ENCODE results near the gene S100G.

Gene S100G

DNA sequence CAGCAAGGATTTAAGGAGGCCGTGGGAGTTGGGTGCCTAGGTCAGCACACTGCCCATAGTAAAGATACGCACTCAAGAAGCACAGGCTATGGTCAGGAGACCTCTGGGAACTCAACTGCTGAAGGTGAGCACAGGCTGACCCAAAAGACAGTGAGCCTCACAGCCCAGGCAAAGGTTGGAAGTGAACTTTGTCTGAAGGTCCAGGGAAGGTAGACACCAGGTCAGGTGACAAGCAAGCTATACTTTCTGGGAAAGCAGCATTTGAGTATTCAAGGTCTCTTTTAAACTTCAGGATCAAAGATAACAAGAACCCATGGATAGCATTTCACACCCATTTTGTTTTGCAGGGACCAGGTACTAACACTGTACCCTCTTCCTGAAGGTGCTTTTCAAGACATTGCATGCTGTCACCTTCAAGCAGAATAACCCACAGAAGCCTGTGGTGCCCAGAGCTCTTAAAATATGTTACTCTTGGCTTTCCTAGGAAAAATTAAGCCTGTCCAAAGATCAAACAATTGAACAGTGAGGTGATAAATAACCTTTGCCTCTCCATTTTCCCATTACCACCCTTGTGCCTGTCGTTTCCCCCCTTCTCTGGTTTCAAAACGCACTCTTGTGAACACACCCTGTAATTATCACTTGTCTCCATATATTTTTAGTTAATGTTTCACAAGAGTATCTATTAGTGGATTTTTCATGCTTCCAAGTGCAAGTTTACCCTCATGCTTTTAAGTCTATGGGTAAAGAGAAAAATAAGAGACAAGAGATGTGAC is 3.4 kb upstream of the S100G start:
- ChIA-PET POLR2A (no interaction called here), CTCF (no interaction called here)
- DNase-seq (ENCODE audit: extremely low spot score) = no peak
- TF ChIP-seq, protein P1, sequence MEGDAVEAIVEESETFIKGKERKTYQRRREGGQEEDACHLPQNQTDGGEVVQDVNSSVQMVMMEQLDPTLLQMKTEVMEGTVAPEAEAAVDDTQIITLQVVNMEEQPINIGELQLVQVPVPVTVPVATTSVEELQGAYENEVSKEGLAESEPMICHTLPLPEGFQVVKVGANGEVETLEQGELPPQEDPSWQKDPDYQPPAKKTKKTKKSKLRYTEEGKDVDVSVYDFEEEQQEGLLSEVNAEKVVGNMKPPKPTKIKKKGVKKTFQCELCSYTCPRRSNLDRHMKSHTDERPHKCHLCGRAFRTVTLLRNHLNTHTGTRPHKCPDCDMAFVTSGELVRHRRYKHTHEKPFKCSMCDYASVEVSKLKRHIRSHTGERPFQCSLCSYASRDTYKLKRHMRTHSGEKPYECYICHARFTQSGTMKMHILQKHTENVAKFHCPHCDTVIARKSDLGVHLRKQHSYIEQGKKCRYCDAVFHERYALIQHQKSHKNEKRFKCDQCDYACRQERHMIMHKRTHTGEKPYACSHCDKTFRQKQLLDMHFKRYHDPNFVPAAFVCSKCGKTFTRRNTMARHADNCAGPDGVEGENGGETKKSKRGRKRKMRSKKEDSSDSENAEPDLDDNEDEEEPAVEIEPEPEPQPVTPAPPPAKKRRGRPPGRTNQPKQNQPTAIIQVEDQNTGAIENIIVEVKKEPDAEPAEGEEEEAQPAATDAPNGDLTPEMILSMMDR (IDR thresholded peaks at IDR 0.05; ENCODE audit: control extremely low read depth, extremely low read depth, low read depth, missing control alignments) = no peak

DNA sequence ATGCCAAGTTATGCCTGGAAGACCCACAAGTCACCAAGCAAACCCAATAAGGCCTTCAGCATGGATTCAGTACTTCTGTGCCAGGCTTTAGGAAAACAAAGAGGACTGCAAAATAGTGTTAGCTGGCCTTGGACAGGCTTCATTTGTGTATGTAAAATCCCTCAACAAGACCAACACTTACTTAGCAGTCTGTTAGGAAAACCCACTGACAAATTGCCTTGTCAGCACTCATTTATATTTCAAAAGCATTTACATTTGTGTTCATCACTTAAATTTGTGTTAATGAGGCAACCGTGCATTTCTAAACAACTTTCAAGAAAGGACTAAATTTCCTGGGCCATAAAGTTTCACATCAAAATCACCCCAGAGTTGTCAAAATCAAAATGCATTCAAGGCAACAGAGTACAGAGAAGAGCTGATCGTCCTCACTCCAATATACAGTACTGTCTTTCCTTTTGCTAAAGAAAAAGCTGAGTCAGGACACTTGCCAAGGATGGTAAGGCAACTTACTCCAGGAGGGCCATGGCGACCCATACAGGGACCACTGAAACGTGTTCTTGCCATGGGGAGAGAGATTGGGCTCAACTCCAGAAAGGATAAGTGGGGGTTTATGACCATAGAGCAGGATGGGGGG is 1.6 kb downstream of the S100G start:
- no peak for DNase-seq (ENCODE audit: extremely low spot score)
- POLR2A ChIA-PET = no interaction called here
- TF ChIP-seq, protein P1 (IDR thresholded peaks at IDR 0.05; ENCODE audit: control extremely low read depth, extremely low read depth, low read depth, missing control alignments) = no peak
- CTCF ChIA-PET = no interaction called here

DNA sequence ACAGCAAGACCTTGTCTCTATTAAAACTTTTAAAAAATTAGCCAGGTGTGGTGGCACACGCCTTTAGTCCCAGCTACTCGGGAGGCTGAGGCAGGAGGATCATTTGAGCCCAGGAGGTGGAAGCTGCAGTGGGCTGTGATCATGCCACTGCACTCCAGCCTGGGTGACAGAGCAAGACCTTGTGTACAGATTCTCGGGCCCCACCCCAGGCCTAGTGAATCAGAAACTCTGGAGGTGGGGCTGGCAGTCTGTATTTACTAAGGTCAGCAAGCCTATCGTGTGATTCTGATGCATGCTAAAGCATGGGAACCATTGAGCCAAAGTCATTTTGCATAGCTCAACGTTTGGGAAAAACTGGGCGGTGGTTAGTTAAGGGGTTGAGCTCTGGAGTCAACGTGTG is 3.5 kb downstream of the S100G start:
- TF ChIP-seq, protein P1 (IDR thresholded peaks at IDR 0.05; ENCODE audit: control extremely low read depth, extremely low read depth, low read depth, missing control alignments) = no peak
- DNase-seq (ENCODE audit: extremely low spot score) = no peak
- CTCF ChIA-PET = no interaction called here
- POLR2A ChIA-PET = no interaction called here

DNA sequence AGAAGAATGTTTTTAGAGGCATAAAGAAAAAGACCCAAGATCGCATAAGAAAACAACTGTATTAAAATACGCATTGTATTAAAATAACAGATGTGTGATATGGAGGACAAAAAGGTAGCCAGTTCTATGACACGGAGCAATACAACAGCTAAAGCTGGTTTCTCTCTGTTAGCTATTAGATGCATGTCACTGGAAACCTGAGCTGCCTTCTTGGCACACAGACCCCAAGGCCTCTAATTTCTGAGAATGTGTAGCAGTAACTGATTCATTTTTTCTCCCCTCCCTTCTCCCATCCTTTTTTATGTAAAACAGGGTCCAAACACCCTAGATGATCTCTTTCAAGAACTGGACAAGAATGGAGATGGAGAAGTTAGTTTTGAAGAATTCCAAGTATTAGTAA is 4.1 kb downstream of the S100G start:
- ChIA-PET POLR2A (no interaction called here), CTCF (no interaction called here)
- no peak for DNase-seq (ENCODE audit: extremely low spot score)
- TF ChIP-seq, protein P1 (IDR thresholded peaks at IDR 0.05; ENCODE audit: control extremely low read depth, extremely low read depth, low read depth, missing control alignments) = no peak

DNA sequence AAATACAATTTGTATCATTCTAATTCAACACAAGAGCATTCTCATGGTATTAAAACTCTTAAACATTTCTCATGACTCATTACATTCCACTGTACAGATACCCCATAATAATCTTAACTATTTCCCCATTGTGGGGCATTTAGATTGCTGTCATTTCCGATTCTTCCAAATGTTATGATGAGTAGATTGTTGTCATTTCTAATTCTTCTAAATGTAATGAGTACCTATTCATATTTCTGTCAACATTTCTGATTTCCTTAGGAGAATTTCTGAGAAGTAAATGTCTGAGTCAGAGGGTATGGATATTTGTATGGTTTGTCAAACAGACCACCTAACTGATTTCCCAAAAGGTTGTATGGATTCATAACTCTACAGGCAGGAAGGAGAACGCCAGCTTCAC is 8.3 kb downstream of the S100G start:
- POLR2A ChIA-PET = no interaction called here
- DNase-seq (ENCODE audit: extremely low spot score) = no peak
- CTCF ChIA-PET = no interaction called here
- TF ChIP-seq, protein P1 (IDR thresholded peaks at IDR 0.05; ENCODE audit: control extremely low read depth, extremely low read depth, low read depth, missing control alignments) = no peak

DNA sequence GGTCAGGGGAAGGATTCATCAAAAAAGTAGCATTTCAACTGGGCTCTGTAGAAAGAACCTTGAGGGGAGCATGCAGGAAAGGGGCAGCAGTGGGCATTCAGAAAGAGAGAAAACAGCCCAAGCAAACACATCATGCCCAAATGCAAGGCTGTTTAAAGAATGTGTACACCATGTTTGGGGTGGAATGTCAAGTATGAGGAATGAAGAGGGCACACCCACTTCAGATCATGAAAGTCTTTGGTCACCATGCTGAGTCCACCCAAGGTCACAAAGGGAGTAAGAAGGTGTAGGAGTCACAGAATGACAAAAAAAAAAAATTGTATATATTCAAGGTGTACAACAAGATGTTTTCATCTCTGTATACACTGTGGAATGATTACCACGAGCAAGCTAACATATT is 9.4 kb downstream of the S100G start:
- CTCF ChIA-PET = no interaction called here
- no peak for DNase-seq (ENCODE audit: extremely low spot score)
- TF ChIP-seq, protein P1 (IDR thresholded peaks at IDR 0.05; ENCODE audit: control extremely low read depth, extremely low read depth, low read depth, missing control alignments) = no peak
- POLR2A ChIA-PET = no interaction called here

Data from GM10248 (cell line).